Upper lobe of right lung (tissue), 1 donor: ENCODE data around the gene MAGEF1. TPM values are rescaled to one million over a fixed set of nuclear protein-coding genes. Genes with fewer than 3 reads are reported as not detected.

Experiments
- ATAC-seq: fragments of 200-7000 bp; cut with Tn5 transposase; one replicate; pipeline ENCODE4 v1.9.1; 2020; ENCODE audit warnings: mild to moderate bottlenecking, moderate library complexity
- DNase-seq: peaks from one replicate; pipeline ENCODE4 v3.0.0-alpha.2; 2020
- H3K27ac ChIP-seq: fragments of 200-600 bp; one replicate; pipeline ENCODE4 v1.8.0; 2022
- H3K27me3 ChIP-seq: fragments of 200-600 bp; one replicate; pipeline ENCODE4 v1.8.0; 2022; ENCODE audit warnings: mild to moderate bottlenecking
- H3K36me3 ChIP-seq: fragments of 200-600 bp; one replicate; pipeline ENCODE4 v1.8.0; 2022
- H3K4me1 ChIP-seq: fragments of 200-600 bp; one replicate; pipeline ENCODE4 v1.8.0; 2022
- H3K4me3 ChIP-seq: fragments of 200-600 bp; one replicate; pipeline ENCODE4 v1.8.0; 2022; ENCODE audit warnings: mild to moderate bottlenecking
- H3K9me3 ChIP-seq: fragments of 200-600 bp; one replicate; pipeline ENCODE4 v1.8.0; 2022
- intact Hi-C: fragments of 100-400 bp; cut with DNase I; formaldehyde crosslinking; loops from one replicate; pipeline ENCODE4 v1.11.0; 2022
- total RNA-seq: library from RNA; stranded (reverse); fragmentation: NEBNext Ultra II Directional; extraction: Animal tissue kit (Norgen Biotek cat#: 25700); gene quantifications from one replicate; pipeline ENCODE4 v1.2.1, GENCODE V29; 2021
- TF ChIP-seq, protein P1 (sequence below): fragments of 200-600 bp; IDR thresholded peaks from one replicate; pipeline ENCODE4 v1.8.0; 2022; ENCODE audit warnings: antibody characterized with exemption
- donor health status: DM: no; HTN: yes; CAD: no; lungs with severe emphysema.

The MAGEF1 gene
- total RNA-seq, 1 donor from 2014 or later: 30.3 TPM

DNA sequence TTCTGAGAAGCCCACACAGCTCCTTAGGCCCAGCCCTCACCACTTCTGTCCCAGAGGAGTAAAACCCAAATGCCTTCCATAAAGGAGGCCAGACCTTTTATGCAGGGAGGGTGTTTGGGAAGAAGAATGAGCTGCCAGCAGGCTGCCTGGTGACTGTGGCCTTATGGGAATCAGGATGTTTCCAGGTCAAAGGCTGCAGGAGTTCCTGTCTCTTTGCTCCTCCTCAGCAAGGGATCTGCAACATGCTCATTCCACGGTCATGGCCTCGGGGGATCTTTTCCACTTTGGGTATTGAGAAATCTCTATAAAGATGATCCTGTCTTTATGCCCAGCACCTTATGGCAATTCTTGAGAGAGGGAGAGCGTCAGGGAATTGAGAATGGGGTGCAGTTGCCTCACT is 25.2 kb upstream of the MAGEF1 start:
- no peaks in the 10 kb centered on the region for H3K9me3 ChIP-seq
- no peaks in the 10 kb centered on the region for H3K36me3 ChIP-seq
- no peaks in the 10 kb centered on the region for H3K4me1 ChIP-seq
- intact Hi-C loops: no loop called here
- no peak for DNase-seq
- TF ChIP-seq, protein P1, sequence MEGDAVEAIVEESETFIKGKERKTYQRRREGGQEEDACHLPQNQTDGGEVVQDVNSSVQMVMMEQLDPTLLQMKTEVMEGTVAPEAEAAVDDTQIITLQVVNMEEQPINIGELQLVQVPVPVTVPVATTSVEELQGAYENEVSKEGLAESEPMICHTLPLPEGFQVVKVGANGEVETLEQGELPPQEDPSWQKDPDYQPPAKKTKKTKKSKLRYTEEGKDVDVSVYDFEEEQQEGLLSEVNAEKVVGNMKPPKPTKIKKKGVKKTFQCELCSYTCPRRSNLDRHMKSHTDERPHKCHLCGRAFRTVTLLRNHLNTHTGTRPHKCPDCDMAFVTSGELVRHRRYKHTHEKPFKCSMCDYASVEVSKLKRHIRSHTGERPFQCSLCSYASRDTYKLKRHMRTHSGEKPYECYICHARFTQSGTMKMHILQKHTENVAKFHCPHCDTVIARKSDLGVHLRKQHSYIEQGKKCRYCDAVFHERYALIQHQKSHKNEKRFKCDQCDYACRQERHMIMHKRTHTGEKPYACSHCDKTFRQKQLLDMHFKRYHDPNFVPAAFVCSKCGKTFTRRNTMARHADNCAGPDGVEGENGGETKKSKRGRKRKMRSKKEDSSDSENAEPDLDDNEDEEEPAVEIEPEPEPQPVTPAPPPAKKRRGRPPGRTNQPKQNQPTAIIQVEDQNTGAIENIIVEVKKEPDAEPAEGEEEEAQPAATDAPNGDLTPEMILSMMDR: no peak
- H3K27ac ChIP-seq: no peak overlapping the region
- H3K27me3 ChIP-seq: no peaks in the 10 kb centered on the region
- ATAC-seq: no peak
- no peak overlapping the region for H3K4me3 ChIP-seq

DNA sequence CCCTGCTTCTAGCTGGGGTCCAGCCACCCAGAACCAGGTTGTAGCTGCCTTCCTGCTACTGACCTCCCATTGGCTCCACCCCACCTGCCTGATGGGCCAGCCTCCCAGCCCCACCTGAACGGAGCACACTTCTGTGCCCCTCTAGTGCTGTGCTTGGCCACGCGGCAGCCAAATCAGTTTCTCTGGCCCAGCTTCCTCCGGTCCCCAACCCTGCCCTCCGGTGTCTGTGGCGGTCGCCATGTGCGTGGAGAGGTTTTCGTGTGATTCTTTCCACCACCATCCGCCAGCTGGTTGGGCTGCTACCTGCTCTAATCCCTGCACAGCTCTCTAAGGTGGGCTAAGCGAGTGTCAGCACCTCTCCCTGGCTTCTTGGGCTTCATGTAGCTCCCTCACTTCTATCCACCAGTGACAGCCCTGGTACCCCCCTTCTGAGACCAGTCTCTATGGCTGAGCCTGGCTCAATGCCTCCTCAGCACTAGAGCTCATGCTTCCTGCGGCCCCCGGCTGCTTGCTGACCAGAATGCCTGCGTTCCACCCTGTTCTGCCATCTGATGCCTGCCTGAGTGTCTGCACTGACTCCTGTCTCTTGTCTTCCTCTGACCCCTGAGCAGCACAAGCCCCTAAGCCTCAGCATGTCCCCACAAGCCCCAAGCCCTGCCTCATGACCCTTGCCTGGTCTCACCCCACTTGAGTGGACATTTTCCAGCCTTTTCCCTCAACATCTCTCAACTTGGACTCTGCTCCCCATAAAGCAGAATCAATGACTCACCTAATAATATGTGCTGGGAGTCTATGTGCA is 23.2 kb upstream of the MAGEF1 start:
- DNase-seq (no peak), ATAC-seq (no peak)
- TF ChIP-seq, protein P1: no peak
- H3K27ac ChIP-seq: no peak overlapping the region
- intact Hi-C loops: no loop called here
- H3K36me3 ChIP-seq: no peaks in the 10 kb centered on the region
- no peaks in the 10 kb centered on the region for H3K27me3 ChIP-seq
- H3K9me3 ChIP-seq: no peaks in the 10 kb centered on the region
- no peak overlapping the region for H3K4me3 ChIP-seq
- no peaks in the 10 kb centered on the region for H3K4me1 ChIP-seq

DNA sequence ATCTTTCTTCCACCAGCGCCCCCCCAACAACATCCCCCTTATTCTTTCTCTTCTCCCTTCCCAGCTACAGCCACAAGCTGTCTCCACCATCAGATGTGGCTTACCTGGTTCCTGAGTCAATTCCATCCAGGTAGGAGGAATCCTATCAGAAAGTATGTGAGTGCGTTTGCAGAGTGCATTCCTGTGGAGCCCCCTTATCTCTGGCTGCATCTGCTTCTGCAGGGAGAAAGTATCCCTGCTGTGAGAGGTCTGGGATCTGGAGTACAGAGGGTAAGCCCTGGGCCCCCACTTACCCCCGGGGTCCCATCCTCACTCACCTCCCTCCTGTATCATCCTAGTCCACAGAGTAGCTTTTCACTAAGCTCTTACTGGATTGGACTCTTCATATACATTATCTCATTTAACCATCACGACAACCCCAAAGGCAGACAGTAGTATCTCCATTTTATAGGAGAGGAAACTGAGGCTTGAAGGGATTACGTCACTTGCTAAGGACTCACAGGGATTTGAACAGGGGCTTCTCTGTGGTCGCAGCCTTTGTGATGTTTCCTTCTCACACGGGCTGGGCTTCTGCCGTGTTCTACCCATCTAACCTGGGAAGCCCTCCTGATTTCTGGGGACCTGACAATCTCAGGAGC is 22.2 kb upstream of the MAGEF1 start:
- no peak for DNase-seq

DNA sequence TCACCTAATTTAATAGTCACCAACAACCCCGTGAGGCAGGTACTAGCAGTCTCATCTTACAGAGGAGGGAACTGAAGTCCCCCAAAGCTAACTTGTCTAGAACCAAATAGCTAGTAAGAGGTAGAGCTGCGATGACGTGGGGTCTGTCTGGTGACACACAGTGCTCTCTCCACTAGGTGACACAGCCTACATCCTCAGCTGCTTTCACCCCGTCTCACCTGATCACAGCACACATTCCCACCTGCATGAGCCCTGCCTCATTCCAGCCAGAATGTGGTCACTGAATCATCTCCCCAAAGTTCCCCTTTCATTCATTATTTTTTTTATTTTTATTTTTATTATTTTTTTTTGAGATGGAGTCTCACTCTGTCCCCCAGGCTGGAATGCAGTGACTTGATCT is 21.3 kb upstream of the MAGEF1 start:
- Histone ChIP-seq H3K9me3 (no peaks in the 10 kb centered on the region), H3K27ac (no peak overlapping the region), H3K4me1 (no peaks in the 10 kb centered on the region), H3K4me3 (no peak overlapping the region), H3K36me3 (no peaks in the 10 kb centered on the region), H3K27me3 (no peaks in the 10 kb centered on the region)
- ATAC-seq (no peak), DNase-seq (no peak)
- TF ChIP-seq, protein P1: no peak
- intact Hi-C loops: no loop called here

More for the DNA sequence above, 22.2 kb upstream of the MAGEF1 start:
- no peak for ATAC-seq
- intact Hi-C loops: no loop called here
- Histone ChIP-seq H3K36me3 (no peaks in the 10 kb centered on the region), H3K27me3 (no peaks in the 10 kb centered on the region), H3K4me1 (no peaks in the 10 kb centered on the region), H3K9me3 (no peaks in the 10 kb centered on the region), H3K4me3 (no peak overlapping the region), H3K27ac (no peak overlapping the region)
- TF ChIP-seq, protein P1: no peak

DNA sequence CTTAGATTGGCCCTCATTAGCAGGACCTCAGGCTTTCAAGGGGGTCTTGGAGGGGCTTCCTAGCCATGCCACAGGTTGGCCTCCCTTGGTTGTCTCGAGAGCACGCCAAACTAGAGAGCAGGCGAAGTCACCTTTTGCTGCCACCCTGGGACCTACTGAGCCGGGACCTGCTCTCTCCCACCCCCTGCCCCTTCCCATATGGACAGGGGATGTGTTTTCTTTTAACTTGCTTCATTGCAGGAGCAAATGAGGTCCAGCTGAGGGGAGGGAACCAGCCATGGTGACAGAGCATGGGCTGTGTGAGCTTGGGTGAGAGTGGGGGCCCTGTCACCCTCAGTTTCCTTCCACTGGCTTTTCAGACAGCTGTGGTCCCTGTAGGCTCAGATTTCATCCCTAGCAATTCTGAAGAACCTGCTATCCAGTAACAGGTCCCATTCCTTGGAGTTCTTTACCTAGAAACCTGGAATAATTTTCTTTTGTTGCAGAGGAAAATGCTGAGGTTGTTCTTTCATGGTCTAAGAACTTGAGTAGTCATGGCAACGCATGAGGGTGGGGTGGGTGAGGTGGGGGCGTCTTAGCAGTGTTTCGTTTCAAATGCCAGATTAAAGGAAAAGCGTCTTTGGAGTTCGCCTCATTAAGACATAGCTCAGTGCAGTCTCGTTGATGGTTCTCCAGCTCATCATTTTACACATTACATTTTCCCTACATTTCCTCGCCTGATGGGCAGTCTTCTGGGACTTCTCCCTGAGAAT is 20.1 kb upstream of the MAGEF1 start:
- no peaks in the 10 kb centered on the region for H3K4me1 ChIP-seq
- H3K9me3 ChIP-seq: no peaks in the 10 kb centered on the region

More for the DNA sequence above, 20.1 kb upstream of the MAGEF1 start:
- TF ChIP-seq, protein P1: no peak
- DNase-seq (no peak), ATAC-seq (no peak)
- H3K27ac ChIP-seq: no peak overlapping the region
- no peaks in the 10 kb centered on the region for H3K36me3 ChIP-seq
- no peak overlapping the region for H3K4me3 ChIP-seq
- H3K27me3 ChIP-seq: no peaks in the 10 kb centered on the region
- intact Hi-C loops: no loop called here
